ENCODE results near the gene FAM171A1. TPM values are rescaled to one million over a fixed set of nuclear protein-coding genes. Genes with fewer than 3 reads are reported as not detected.
A peak's percentile ranks its signal among the peaks of the same experiment; 100 is the strongest.

Gene FAM171A1
- total RNA-seq, 1 donor from 2014 or later, result 113 TPM

DNA sequence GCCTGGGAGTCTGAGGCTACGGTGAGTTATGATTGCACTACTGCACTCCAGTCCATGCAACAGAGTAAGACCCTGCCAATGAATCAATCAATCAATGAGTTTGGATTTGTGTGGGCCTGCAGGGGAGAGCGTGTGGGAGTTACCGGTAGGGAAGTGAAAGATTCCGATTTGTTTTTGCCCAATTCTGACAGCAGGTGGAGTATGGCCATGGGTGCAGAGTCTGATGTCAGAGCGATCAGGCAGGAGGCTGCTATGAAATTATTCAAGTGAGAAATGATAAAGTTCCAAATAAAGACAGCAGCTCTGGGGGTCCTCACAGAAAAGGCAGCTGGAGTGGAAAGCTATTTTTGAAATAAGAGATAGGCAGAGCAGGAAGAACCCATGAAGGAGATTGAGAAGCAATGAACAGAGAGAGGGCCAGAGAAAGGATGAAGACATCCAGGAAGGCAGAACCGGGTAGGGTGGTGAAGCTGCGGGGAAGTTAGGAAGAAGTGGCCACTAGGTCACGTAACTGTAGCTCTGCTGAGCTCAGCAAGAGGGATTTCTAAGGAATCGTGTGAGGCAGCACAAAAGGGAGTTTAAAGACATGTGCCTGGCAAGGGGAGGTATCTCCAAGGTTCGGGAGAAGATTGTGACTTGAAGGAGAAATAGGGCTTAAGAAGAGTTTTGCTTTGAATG, 108.9 kb downstream of the FAM171A1 start:
- TF ChIP-seq, protein P1, sequence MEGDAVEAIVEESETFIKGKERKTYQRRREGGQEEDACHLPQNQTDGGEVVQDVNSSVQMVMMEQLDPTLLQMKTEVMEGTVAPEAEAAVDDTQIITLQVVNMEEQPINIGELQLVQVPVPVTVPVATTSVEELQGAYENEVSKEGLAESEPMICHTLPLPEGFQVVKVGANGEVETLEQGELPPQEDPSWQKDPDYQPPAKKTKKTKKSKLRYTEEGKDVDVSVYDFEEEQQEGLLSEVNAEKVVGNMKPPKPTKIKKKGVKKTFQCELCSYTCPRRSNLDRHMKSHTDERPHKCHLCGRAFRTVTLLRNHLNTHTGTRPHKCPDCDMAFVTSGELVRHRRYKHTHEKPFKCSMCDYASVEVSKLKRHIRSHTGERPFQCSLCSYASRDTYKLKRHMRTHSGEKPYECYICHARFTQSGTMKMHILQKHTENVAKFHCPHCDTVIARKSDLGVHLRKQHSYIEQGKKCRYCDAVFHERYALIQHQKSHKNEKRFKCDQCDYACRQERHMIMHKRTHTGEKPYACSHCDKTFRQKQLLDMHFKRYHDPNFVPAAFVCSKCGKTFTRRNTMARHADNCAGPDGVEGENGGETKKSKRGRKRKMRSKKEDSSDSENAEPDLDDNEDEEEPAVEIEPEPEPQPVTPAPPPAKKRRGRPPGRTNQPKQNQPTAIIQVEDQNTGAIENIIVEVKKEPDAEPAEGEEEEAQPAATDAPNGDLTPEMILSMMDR (IDR thresholded peaks at IDR 0.05; ENCODE audit: unreplicated experiment), result no peak
- DNase-seq (ENCODE audit: low spot score), result no peak
- Mint-ChIP-seq H3K27ac (ENCODE audit: unreplicated experiment) (no peak overlapping the region), H3K4me3 (ENCODE audit: unreplicated experiment) (no peak overlapping the region), H3K4me1 (ENCODE audit: unreplicated experiment) (peaks cover 11% of the 10 kb centered on the region), H3K27me3 (ENCODE audit: unreplicated experiment) (peaks cover 6% of the 10 kb centered on the region), H3K9me3 (ENCODE audit: unreplicated experiment) (no peaks in the 10 kb centered on the region), H3K36me3 (ENCODE audit: low read depth, unreplicated experiment) (peaks cover 11% of the 10 kb centered on the region)

DNA sequence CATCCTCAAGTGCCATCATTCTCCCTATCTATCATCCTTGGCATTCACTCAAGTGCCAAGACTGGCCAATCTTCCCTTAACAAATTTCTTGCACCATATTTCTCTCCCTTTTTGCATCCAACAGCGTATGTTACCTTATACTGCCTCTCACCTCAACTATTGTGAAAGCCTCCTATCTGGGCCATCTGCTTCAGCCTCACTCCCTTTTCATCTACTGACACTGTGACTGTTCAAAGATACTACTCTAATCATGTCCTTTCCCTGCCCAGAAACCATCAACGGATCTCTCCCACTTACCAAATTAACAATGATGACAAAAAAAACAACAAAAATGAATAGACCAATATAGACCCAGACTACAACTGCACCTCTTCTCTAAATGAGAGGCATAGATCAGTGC, 112.0 kb downstream of the FAM171A1 start:
- Mint-ChIP-seq H3K4me3 (ENCODE audit: unreplicated experiment) (no peak overlapping the region), H3K9me3 (ENCODE audit: unreplicated experiment) (no peaks in the 10 kb centered on the region), H3K36me3 (ENCODE audit: low read depth, unreplicated experiment) (peaks cover 8% of the 10 kb centered on the region), H3K27ac (ENCODE audit: unreplicated experiment) (no peak overlapping the region), H3K27me3 (ENCODE audit: unreplicated experiment) (peaks cover 2% of the 10 kb centered on the region), H3K4me1 (ENCODE audit: unreplicated experiment) (peaks cover 19% of the 10 kb centered on the region)
- TF ChIP-seq, protein P1 (IDR thresholded peaks at IDR 0.05; ENCODE audit: unreplicated experiment), result no peak
- DNase-seq (ENCODE audit: low spot score), result no peak

DNA sequence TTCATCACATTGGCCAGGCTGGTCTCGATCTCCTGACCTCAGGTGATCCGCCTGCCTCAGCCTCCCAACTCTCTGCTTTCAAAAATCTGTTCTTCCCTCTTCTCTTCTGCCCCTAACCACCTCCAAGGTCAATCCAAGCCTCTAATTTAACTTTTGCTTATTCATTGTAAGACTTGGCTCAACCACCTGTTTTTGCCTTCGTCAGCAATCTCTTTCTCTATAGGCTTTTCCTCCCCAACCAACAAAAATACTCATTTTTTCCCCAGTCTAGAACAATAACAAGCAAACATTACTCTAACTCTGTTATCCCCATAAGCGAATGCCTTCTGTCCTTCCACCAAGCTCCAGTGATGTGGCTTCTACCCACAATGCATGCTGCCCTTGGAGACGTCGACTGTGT, 112.8 kb downstream of the FAM171A1 start:
- DNase-seq (ENCODE audit: low spot score), result no peak
- Mint-ChIP-seq H3K4me3 (ENCODE audit: unreplicated experiment) (no peak overlapping the region), H3K27me3 (ENCODE audit: unreplicated experiment) (peaks cover 2% of the 10 kb centered on the region), H3K36me3 (ENCODE audit: low read depth, unreplicated experiment) (peaks cover 12% of the 10 kb centered on the region), H3K9me3 (ENCODE audit: unreplicated experiment) (no peaks in the 10 kb centered on the region), H3K4me1 (ENCODE audit: unreplicated experiment) (peaks cover 26% of the 10 kb centered on the region), H3K27ac (ENCODE audit: unreplicated experiment) (no peak overlapping the region)
- TF ChIP-seq, protein P1 (IDR thresholded peaks at IDR 0.05; ENCODE audit: unreplicated experiment), result no peak

DNA sequence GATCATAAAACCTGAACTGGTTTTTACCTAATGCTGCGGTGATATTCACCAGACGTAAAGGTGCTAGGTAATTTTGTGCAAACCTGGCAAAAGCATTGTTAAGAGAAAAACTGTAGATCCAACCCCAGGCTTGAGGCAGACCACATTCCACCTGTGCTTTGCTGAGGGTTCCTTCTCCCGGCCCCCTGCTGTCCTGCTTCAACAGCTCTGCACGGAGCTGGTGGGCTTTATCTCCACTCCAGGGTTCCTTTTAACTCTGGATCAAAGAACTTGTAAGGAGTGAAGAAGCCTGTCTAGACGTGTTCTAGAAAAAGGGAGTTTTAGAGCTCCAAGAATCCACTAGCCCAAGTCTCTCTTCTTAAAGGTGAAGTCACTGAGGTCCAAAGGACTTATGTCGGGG, 115.1 kb downstream of the FAM171A1 start:
- peaks cover 2% of the 10 kb centered on the region for H3K27me3 Mint-ChIP-seq (ENCODE audit: unreplicated experiment)
- H3K4me3 Mint-ChIP-seq (ENCODE audit: unreplicated experiment), result no peak overlapping the region
- H3K36me3 Mint-ChIP-seq (ENCODE audit: low read depth, unreplicated experiment), result peaks cover 15% of the 10 kb centered on the region
- TF ChIP-seq, protein P1 (IDR thresholded peaks at IDR 0.05; ENCODE audit: unreplicated experiment), result no peak
- DNase-seq (ENCODE audit: low spot score), result no peak
- H3K9me3 Mint-ChIP-seq (ENCODE audit: unreplicated experiment), result no peaks in the 10 kb centered on the region
- H3K4me1 Mint-ChIP-seq (ENCODE audit: unreplicated experiment), result peaks cover 28% of the 10 kb centered on the region
- H3K27ac Mint-ChIP-seq (ENCODE audit: unreplicated experiment), result no peak overlapping the region

DNA sequence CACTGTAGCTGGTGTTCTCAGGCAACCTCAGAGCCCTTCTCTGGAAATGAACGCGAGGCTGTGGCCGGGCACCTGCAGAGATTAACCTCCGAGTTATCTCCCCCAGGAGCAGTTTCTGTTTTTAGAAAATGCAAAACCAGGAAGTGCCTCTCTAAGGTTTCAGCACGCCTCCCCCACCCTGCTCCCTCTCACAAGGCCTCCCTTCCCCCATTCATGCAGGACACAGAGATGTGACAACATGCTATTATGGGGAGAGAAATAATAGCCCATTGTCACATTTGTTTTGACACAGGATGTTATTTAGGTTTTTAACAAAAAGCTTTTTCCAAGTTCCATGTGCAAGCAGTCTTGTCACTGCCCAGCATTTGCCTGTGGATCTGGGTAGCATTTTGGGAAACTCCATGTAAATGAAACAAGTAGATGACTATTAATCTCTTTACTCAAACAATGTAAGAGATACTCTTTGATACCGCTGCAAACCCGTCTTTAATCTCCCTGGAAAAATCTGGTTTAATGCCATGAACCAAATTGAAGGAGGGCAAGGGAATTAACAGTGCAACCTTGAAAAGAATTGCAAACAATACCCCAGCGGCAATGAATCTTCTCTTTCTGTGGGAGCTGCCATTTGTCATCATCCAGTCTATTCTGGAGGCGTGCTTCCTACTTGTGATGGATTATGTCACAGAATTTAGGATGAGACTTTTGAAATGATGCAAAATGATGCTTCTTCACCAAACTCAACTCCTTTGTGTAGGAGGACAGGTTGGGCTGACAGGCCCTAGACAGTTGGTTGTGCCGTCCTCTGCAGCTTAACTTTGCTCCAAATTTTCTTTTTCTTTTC, 116.1 kb downstream of the FAM171A1 start:
- peaks cover 2% of the 10 kb centered on the region for H3K27me3 Mint-ChIP-seq (ENCODE audit: unreplicated experiment)
- TF ChIP-seq, protein P1 (IDR thresholded peaks at IDR 0.05; ENCODE audit: unreplicated experiment), result no peak
- peaks cover 28% of the 10 kb centered on the region for H3K4me1 Mint-ChIP-seq (ENCODE audit: unreplicated experiment)
- peak overlapping the region; percentile 68 for H3K4me3 Mint-ChIP-seq (ENCODE audit: unreplicated experiment)
- peak overlapping the region; percentile 40 for H3K27ac Mint-ChIP-seq (ENCODE audit: unreplicated experiment)
- H3K9me3 Mint-ChIP-seq (ENCODE audit: unreplicated experiment), result no peaks in the 10 kb centered on the region
- H3K36me3 Mint-ChIP-seq (ENCODE audit: low read depth, unreplicated experiment), result peaks cover 17% of the 10 kb centered on the region
- DNase-seq (ENCODE audit: low spot score), result peak; percentile 15

Measured in endothelial cell (in vitro differentiated cells).